Mucosa of descending colon (tissue), 3 donors: ENCODE measurements around the gene KDM4B. TPM values are rescaled to one million over a fixed set of nuclear protein-coding genes. Genes with fewer than 3 reads are reported as not detected.
"Not testable (repeated sequence)": the region's sequence is repeated elsewhere in the genome, so short reads cannot be mapped to it uniquely, and the experiment has no call there.

ENCODE experiments used
- ATAC-seq: fragments of 200-7000 bp; cut with Tn5 transposase; one replicate; pipeline ENCODE4 v1.9.1; 2020; ENCODE audit warnings: mild to moderate bottlenecking, moderate library complexity
- DNase-seq, 3 donors: peaks; one replicate each; pipeline ENCODE4 v3.0.0-alpha.2; 2020
- H3K36me3 ChIP-seq: fragments of 200-600 bp; one replicate; pipeline ENCODE4 v1.8.0; 2021; ENCODE audit warnings: low read depth, mild to moderate bottlenecking
- H3K4me1 ChIP-seq: fragments of 200-600 bp; one replicate; pipeline ENCODE4 v1.8.0; 2021; ENCODE audit warnings: low read depth, mild to moderate bottlenecking
- H3K4me3 ChIP-seq: fragments of 200-600 bp; one replicate; pipeline ENCODE4 v1.8.0; 2021; ENCODE audit warnings: mild to moderate bottlenecking
- H3K9me3 ChIP-seq: fragments of 200-600 bp; one replicate; pipeline ENCODE4 v1.8.0; 2021; ENCODE audit warnings: mild to moderate bottlenecking
- intact Hi-C, 2 donors: fragments of 100-400 bp; cut with DNase I in 1 of 2; cut with micrococcal nuclease in 1 of 2; formaldehyde crosslinking; loops; one replicate each; pipeline versions ENCODE4 v1.11.0 to v1.11.1; 2022; cut with DNase I, micrococcal nuclease
- total RNA-seq, 3 donors: library from RNA; stranded (reverse); fragmentation: NEBNext Ultra II Directional in 2 of 3; extraction: Animal tissue kit (Norgen Biotek cat#: 25700) in 2 of 3; gene quantifications; one replicate each; pipeline versions ENCODE4 v1.2.1 to v1.2.4, GENCODE V29; 2021 to 2023
- TF ChIP-seq, protein P1 (sequence below): fragments of 200-600 bp; IDR thresholded peaks from one replicate; pipeline ENCODE4 v1.8.0; 2022; ENCODE audit warnings: antibody characterized with exemption, mild to moderate bottlenecking
- donor health status: DM: no; HTN: no; CAD: no; lungs with moderate emphysema.
- donor health status: DM: no; HTN: no; CAD: no.
- donor health status: DM: no; HTN: yes; CAD: no.

The KDM4B gene
- total RNA-seq, 3 donors from 2014 or later = 42.7 to 53.8 (median 50.0) TPM

DNA sequence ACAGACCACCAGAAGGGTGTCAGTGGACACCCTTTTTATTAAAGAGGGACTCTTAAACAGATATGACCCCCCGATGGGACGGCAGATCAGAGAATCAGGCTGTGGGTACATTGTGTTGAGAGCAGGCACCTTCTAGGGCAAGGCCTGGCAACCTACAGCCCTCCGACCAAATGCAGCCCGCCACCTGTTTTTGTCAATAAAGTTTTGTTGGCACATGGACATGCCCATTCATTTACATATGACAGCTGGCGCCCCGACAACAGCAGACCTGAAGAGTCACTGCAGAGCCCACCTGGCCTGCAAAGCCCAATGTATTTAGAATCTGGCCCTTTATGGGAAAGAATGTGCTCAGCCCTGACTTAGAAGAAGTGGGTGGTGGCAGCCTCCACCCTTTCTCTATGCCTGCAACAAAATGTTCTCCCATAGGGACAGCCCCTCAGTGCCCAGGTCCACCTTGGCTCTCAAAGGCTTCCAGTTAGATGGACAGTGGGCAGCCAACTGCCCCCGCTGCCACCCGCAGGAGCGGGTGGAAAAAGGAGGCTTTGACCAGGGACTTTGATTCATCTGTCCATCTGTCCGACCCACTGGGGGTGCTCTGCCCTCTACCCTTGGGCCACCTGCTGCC lies 186.8 kb downstream of the KDM4B start:
- Histone ChIP-seq H3K4me3 (no peak overlapping the region), H3K9me3 (peaks cover 12% of the 10 kb centered on the region), H3K36me3 (no peaks in the 10 kb centered on the region), H3K4me1 (no peaks in the 10 kb centered on the region)
- no peak for ATAC-seq
- DNase-seq = no peak
- intact Hi-C loops = no loop called here
- TF ChIP-seq, protein P1, sequence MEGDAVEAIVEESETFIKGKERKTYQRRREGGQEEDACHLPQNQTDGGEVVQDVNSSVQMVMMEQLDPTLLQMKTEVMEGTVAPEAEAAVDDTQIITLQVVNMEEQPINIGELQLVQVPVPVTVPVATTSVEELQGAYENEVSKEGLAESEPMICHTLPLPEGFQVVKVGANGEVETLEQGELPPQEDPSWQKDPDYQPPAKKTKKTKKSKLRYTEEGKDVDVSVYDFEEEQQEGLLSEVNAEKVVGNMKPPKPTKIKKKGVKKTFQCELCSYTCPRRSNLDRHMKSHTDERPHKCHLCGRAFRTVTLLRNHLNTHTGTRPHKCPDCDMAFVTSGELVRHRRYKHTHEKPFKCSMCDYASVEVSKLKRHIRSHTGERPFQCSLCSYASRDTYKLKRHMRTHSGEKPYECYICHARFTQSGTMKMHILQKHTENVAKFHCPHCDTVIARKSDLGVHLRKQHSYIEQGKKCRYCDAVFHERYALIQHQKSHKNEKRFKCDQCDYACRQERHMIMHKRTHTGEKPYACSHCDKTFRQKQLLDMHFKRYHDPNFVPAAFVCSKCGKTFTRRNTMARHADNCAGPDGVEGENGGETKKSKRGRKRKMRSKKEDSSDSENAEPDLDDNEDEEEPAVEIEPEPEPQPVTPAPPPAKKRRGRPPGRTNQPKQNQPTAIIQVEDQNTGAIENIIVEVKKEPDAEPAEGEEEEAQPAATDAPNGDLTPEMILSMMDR = no peak

DNA sequence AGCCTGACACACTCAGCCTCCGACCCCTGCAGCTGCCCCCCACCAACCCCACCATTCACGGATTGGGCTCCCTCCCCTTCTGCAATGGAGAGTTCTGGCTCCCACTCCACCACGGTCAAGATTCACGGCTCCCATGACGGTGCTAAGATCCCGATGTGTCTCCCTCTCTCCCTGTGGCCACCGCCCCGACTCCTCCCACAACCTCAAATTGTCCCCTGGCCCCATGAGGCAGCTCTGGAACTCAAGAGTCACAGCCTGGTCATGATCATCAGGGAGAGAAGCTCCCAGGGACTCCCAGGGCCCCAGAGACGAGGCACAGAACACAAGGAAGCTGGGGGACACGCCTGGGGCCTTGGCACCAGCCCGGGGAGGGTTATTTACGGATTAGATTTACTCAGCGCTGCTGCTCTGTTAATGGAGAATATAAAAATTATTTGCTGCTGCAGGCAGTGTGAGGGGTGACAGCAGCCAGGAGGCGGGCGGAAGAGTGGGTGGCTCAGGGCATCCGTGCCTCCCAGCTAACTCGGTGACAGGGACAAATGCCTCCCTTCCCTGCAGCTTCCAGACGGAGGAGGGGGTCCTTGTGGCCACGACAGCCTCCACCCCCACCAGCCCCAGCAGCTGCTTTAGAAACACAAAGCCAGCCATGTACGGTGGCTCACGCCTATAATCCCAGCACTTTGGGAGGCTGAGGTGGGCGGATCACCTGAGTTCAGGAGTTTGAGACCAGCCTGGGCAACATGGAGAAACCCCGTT lies 187.5 kb downstream of the KDM4B start:
- ATAC-seq = no peak
- no peak for DNase-seq
- TF ChIP-seq, protein P1 = no peak
- no peaks in the 10 kb centered on the region for H3K4me1 ChIP-seq
- intact Hi-C loops = no loop called here
- H3K36me3 ChIP-seq = no peaks in the 10 kb centered on the region
- no peak overlapping the region for H3K4me3 ChIP-seq
- peaks cover 12% of the 10 kb centered on the region for H3K9me3 ChIP-seq

DNA sequence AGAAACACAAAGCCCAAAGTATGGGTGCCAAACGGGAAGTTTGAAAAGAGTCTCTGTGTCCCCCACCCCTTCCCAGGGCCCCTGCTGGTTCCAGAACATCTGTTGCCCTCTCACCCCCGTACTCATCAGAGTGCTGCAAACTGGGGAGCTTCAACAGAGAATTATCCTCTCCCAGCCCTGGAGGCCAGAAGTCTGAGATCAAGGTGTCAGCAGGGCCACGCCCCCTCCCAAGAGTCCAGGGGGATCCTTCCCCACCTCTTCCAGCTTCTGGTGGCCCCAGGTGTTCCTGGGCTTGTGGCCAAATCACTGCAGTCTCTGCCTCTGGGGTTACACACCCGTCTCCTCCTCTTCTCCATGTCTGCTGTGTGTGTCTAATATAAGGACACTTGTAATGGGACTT lies 188.3 kb downstream of the KDM4B start:
- intact Hi-C loops = no loop called here
- TF ChIP-seq, protein P1 = no peak

DNA sequence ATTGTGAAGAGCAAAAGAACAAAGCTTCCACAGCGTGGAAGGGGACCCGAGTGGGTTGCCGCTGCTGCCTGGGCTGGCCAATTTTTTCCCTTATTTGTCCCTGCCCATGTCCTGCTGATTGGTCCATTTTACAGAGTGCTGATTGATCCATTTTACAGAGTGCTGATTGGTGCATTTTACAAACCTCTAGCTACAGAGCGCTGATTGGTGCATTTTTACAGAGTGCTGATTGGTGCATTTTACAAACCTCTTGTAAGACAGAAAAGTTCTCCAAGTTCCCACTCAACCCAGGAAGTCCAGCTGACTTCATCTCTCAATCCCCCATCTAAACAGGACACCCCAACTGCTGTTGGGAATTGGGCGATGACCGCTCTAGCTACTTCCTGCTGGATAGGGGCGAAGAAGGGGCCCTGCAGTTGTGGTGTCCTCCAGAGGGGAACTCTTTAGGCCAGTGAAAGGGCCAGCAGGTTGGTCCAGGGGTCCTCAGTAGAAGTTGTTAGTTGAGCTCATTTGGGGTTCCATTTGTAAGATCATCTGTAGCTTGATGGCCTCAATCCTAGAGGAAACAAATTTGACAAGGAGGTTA lies 189.7 kb downstream of the KDM4B start:
- intact Hi-C loops, DNase-seq, ATAC-seq: not testable (repeated sequence)

More for the DNA sequence above, 188.3 kb downstream of the KDM4B start:
- no peak for DNase-seq
- H3K4me3 ChIP-seq = no peak overlapping the region
- peaks cover 12% of the 10 kb centered on the region for H3K9me3 ChIP-seq
- ATAC-seq = no peak
- no peaks in the 10 kb centered on the region for H3K36me3 ChIP-seq
- H3K4me1 ChIP-seq = no peaks in the 10 kb centered on the region

DNA sequence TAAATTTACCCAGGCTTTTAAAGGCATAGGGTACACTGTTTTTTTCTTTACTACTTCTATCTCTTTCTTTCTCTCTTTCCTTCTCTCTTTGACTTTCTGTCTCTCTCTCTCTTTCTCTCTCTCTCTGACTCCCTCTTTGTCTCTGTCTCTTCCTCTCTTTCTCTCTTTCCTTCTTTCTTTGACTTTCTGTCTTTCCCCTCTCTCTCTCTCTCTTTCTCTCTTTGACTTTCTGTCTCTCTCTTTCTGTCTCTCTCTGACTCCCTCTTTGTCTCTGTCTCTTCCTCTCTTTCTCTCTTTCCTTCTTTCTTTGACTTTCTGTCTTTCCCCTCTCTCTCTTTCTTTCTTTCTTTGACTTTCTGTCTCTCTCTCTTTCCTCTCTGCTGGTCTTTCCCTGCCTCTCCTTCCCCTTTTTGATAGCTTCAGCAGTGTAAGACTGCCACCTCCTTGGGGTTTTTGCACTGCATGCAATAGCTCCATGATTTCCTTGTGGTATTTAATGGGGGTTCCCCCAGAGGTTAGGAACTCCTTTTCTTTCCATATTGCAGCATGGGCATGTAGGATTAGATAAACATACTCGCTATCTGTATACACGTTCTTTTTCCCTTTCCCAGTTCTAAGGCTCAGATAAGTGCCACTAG lies 191.4 kb downstream of the KDM4B start:
- DNase-seq, H3K4me1 ChIP-seq, ATAC-seq, H3K4me3 ChIP-seq, H3K36me3 ChIP-seq, intact Hi-C loops: not testable (repeated sequence)
- H3K9me3 ChIP-seq = peaks cover 12% of the 10 kb centered on the region

More for the DNA sequence above, 189.7 kb downstream of the KDM4B start:
- peaks cover 12% of the 10 kb centered on the region for H3K9me3 ChIP-seq
- H3K4me3 ChIP-seq, H3K4me1 ChIP-seq, H3K36me3 ChIP-seq: not testable (repeated sequence)

DNA sequence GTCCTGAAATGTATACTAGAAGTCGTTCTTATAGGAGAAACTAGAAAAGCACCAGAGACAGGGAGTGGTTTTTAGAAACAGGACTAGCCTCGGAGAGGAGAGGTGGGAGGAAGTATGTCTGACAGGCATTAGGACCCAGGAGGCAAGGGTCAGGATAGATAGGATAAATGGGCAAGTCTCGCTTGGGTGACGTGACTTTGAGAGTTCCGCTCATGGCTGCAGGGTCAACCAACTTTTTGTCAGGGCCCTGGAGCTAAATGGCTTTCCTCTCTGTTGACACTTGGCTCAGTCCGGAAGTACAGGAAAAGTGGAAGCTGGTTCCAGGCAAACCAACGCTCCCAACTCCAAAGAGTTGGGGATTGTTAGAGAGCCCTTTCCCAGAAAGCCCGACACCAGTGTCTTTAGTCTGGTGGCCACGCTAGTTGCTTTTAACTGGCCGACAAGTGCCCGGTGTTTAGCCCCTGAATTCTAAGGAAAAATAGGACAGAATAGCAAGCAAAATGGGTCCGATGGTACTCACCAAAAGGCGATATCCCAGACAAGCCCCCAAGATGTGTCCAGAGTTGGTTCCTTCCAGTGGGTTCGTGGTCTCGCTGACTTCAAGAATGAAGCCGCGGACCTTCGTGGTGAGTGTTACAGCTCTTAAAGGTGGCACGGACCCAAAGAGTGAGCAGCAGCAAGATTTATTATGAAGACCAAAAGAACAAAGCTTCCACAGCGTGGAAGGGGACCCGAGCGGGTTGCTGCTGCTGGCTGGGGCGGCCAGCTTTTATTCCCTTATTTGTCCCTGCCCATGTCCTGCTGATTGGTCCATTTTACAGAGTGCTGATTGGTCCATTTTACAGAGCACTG lies 196.2 kb downstream of the KDM4B start:
- ATAC-seq, H3K9me3 ChIP-seq, H3K4me3 ChIP-seq, DNase-seq, intact Hi-C loops, H3K36me3 ChIP-seq, H3K4me1 ChIP-seq: not testable (repeated sequence)
